Panc1 (cell line): ENCODE data around the gene GNAI2. TPM values are rescaled to one million over a fixed set of nuclear protein-coding genes. Genes with fewer than 3 reads are reported as not detected.

Source experiments
- ATAC-seq: fragments of 200-7000 bp; cut with Tn5 transposase; 2 replicates; pipeline ENCODE4 v1.9.1; 2020; ENCODE audit warnings: mild to moderate bottlenecking, moderate library complexity
- BruUV-seq: library from RNA; stranded (reverse); fragments of 400-500 nt; replicated peaks from 2 replicates; lab custom pipeline; 2021; lab: Mats Ljungman, UMichigan
- CTCF ChIA-PET: fragments of 300-600 bp; sonication (Branson Sonifier 250); formaldehyde crosslinking; loops from one replicate; lab custom pipeline; 2022; ENCODE audit warnings: antibody characterized with exemption; lab: Charles Lee
- POLR2A ChIA-PET: fragments of 300-600 bp; sonication (Branson Sonifier 250); formaldehyde crosslinking; loops from one replicate; lab custom pipeline; 2022; ENCODE audit warnings: antibody characterized with exemption; lab: Charles Lee
- DNase-seq: peaks from one replicate; pipeline ENCODE4 v3.0.0-alpha.2; 2010; ENCODE audit warnings: low read depth, low spot score
- H3K27ac ChIP-seq: 2 replicates; pipeline ENCODE4 v1.5.1; 2011; ENCODE audit warnings: mild to moderate bottlenecking, low read length, inconsistent platforms
- H3K27me3 ChIP-seq: fragments of 200-500 bp; sonication (Bioruptor generic); 2 replicates; pipeline ENCODE4 v1.6.0; 2014; ENCODE audit warnings: low read length, inconsistent platforms; ENCODE audit not compliant: control insufficient read depth, insufficient read depth
- H3K36me3 ChIP-seq: fragments of 200-500 bp; sonication (Bioruptor generic); 2 replicates; pipeline ENCODE4 v1.5.1; 2014; ENCODE audit warnings: inconsistent platforms, mild to moderate bottlenecking, low read length, moderate library complexity; ENCODE audit not compliant: control insufficient read depth, insufficient read depth
- H3K4me1 ChIP-seq: 2 replicates; pipeline ENCODE4 v1.5.1; 2011; ENCODE audit warnings: inconsistent platforms, mild to moderate bottlenecking, low read length, moderate library complexity; ENCODE audit not compliant: control insufficient read depth, insufficient read depth
- H3K4me3 ChIP-seq, 2 experiments: 2 replicates each; pipeline ENCODE4 v1.5.1; 2011 to 2012; ENCODE audit warnings: low read depth in 2 of 2, low read length in 2 of 2, mild to moderate bottlenecking in 2 of 2, inconsistent platforms in 1 of 2, moderate library complexity in 1 of 2
- H3K9me3 ChIP-seq: fragments of 200-500 bp; sonication (Bioruptor generic); 2 replicates; pipeline ENCODE4 v1.5.1; 2014; ENCODE audit warnings: low read depth, mild to moderate bottlenecking, inconsistent platforms, low read length, moderate library complexity; ENCODE audit not compliant: control insufficient read depth, insufficient read depth
- CTCF ChIP-seq: fragments of 450-650 bp; IDR thresholded peaks from 2 replicates; pipeline ENCODE4 v1.5.1; 2017; ENCODE audit warnings: mild to moderate bottlenecking
- POLR2AphosphoS5 ChIP-seq: IDR thresholded peaks from 2 replicates; pipeline ENCODE4 v1.6.1; 2012; ENCODE audit warnings: mild to moderate bottlenecking, low read depth, low read length, moderate library complexity
- REST ChIP-seq, 2 experiments: IDR thresholded peaks; 2 replicates each; pipeline ENCODE4 v1.6.1; 2011 to 2012; ENCODE audit warnings: low read depth in 2 of 2, control low read depth in 1 of 2, low read length in 1 of 2, mild to moderate bottlenecking in 1 of 2, moderate library complexity in 1 of 2; ENCODE audit not compliant: insufficient read depth in 1 of 2
- SIN3A ChIP-seq: IDR thresholded peaks from 2 replicates; pipeline ENCODE4 v1.6.1; 2012; ENCODE audit warnings: low read depth, mild to moderate bottlenecking, low read length, moderate library complexity, borderline replicate concordance; ENCODE audit not compliant: insufficient read depth
- TCF7L2 ChIP-seq: IDR thresholded peaks from 2 replicates; pipeline ENCODE4 v1.6.1; 2011; ENCODE audit warnings: mild to moderate bottlenecking, low read depth, low read length, inconsistent platforms
- in situ Hi-C: cut with HindIII; loops from 2 replicates; pipeline ENCODE4 v1.10.0; 2016; ENCODE audit warnings: low sequenced_read_pairs, low pct_unique_long_range_greater_than_20kb
- intact Hi-C: fragments of 100-400 bp; cut with micrococcal nuclease; formaldehyde crosslinking; loops from one replicate; pipeline ENCODE4 v1.10.0; 2022; ENCODE audit not compliant: unreplicated experiment
- total RNA-seq: library from RNA; stranded (reverse); gene quantifications from one replicate; pipeline ENCODE4 v1.2.1, GENCODE V29; 2021; ENCODE audit not compliant: unreplicated experiment

Gene GNAI2
- total RNA-seq, 1 experiment from 2014 or later = 170 TPM

- CTCF ChIA-PET = no interaction called here
- H3K27me3 ChIP-seq = no peaks in the 10 kb centered on the region
- intact Hi-C loops = no loop called here
- no peak overlapping the region for H3K4me3 ChIP-seq
- TF ChIP-seq POLR2AphosphoS5 = no peak
- TF ChIP-seq REST (IDR thresholded peaks at IDR 0.05; ENCODE audit: insufficient read depth in 1 of 2, low read depth in 2 of 2, low read length in 1 of 2) = no peak
- no peak for TF ChIP-seq TCF7L2
- TF ChIP-seq SIN3A = no peak
- TF ChIP-seq CTCF = no peak
- DNase-seq (no peak), ATAC-seq (no peak)
- no TSS peak for BruUV-seq
- H3K27ac ChIP-seq = no peak overlapping the region
- H3K36me3 ChIP-seq = no peaks in the 10 kb centered on the region
- POLR2A ChIA-PET = no interaction called here
- in situ Hi-C loops = no loop called here
- no peaks in the 10 kb centered on the region for H3K9me3 ChIP-seq
- no peaks in the 10 kb centered on the region; the same call in 1 of the 2 replicates for H3K4me1 ChIP-seq
Observed at GRCh38 chr3:50230794-50231125, 5.2 kb upstream of the GNAI2 start.

GRCh38 chr3:50231581-50231980, 4.4 kb upstream of the GNAI2 start:
- ATAC-seq (no peak), DNase-seq (no peak)
- POLR2A ChIA-PET = no interaction called here
- H3K36me3 ChIP-seq = no peaks in the 10 kb centered on the region
- no TSS peak for BruUV-seq
- no peaks in the 10 kb centered on the region for H3K9me3 ChIP-seq
- TF ChIP-seq TCF7L2 = no peak
- no peak for TF ChIP-seq REST (IDR thresholded peaks at IDR 0.05; ENCODE audit: insufficient read depth in 1 of 2, low read depth in 2 of 2, low read length in 1 of 2)
- TF ChIP-seq CTCF = no peak
- no peak for TF ChIP-seq SIN3A
- TF ChIP-seq POLR2AphosphoS5 = no peak
- no peak overlapping the region for H3K4me3 ChIP-seq
- H3K4me1 ChIP-seq = no peaks in the 10 kb centered on the region; the same call in 1 of the 2 replicates
- intact Hi-C loops = no loop called here
- in situ Hi-C loops = no loop called here
- no peaks in the 10 kb centered on the region for H3K27me3 ChIP-seq
- CTCF ChIA-PET = no interaction called here
- H3K27ac ChIP-seq = no peak overlapping the region
